DOHH2 (cell line): Measurements from ENCODE around the gene MRPS18B.

ENCODE experiments used
- H3F3A ChIP-seq: fragments of 200-600 bp; sonication (generic), shearing (Covaris generic); 2 replicates; pipeline ENCODE4 v1.6.0; 2016; ENCODE audit warnings: antibody characterized with exemption, mild to moderate bottlenecking; ENCODE audit not compliant: control insufficient read depth, insufficient read depth
- H3K27ac ChIP-seq: fragments of 200-600 bp; sonication (generic); 2 replicates; pipeline ENCODE4 v1.5.1; 2014; ENCODE audit warnings: low read depth, mild to moderate bottlenecking, low read length, moderate library complexity
- H3K27me3 ChIP-seq: fragments of 200-600 bp; sonication (generic); 2 replicates; pipeline ENCODE4 v1.6.1; 2014; ENCODE audit warnings: mild to moderate bottlenecking, low read length, mixed read lengths; ENCODE audit not compliant: control insufficient read depth
- H3K36me3 ChIP-seq: fragments of 200-600 bp; sonication (generic); 2 replicates; pipeline ENCODE4 v1.6.1; 2014; ENCODE audit warnings: mild to moderate bottlenecking, low read length, moderate library complexity, mixed read lengths; ENCODE audit not compliant: control insufficient read depth
- H3K4me1 ChIP-seq: fragments of 200-600 bp; sonication (generic); 2 replicates; pipeline ENCODE4 v1.6.1; 2014; ENCODE audit warnings: mild to moderate bottlenecking, low read length, mixed read lengths; ENCODE audit not compliant: control insufficient read depth
- H3K4me2 ChIP-seq: fragments of 200-600 bp; sonication (generic); 2 replicates; pipeline ENCODE4 v1.6.0; 2014; ENCODE audit warnings: mild to moderate bottlenecking, low read length, moderate library complexity
- H3K4me3 ChIP-seq: fragments of 200-600 bp; sonication (generic); 2 replicates; pipeline ENCODE4 v1.5.1; 2014; ENCODE audit warnings: mild to moderate bottlenecking, low read length, mixed read lengths
- H3K79me2 ChIP-seq: fragments of 200-600 bp; sonication (generic); 2 replicates; pipeline ENCODE4 v1.6.1; 2014; ENCODE audit warnings: mild to moderate bottlenecking, low read length, mixed read lengths; ENCODE audit not compliant: control insufficient read depth
- H3K9me2 ChIP-seq: fragments of 200-600 bp; sonication (generic); replicated peaks from 2 replicates; pipeline ENCODE4 v1.6.1; 2014; ENCODE audit warnings: mild to moderate bottlenecking, low read length, mixed read lengths; ENCODE audit not compliant: control insufficient read depth
- H3K9me3 ChIP-seq: fragments of 200-600 bp; sonication (generic); 2 replicates; pipeline ENCODE4 v1.6.1; 2014; ENCODE audit warnings: antibody characterized with exemption, low read length, mixed read lengths; ENCODE audit not compliant: control insufficient read depth, insufficient read depth
- H4K20me1 ChIP-seq: fragments of 200-600 bp; sonication (generic); 2 replicates; pipeline ENCODE4 v1.6.0; 2014; ENCODE audit warnings: low read depth, mild to moderate bottlenecking, antibody characterized with exemption, low read length, moderate library complexity; ENCODE audit not compliant: control insufficient read depth, insufficient read depth
- CTCF ChIP-seq: fragments of 200-600 bp; sonication (generic); IDR thresholded peaks from one replicate; pipeline ENCODE4 v1.5.1; 2014; ENCODE audit warnings: antibody characterized with exemption, mild to moderate bottlenecking, low read depth, low read length; ENCODE audit not compliant: poor library complexity, severe bottlenecking
- EZH2phosphoT487 ChIP-seq: fragments of 200-600 bp; sonication (generic); IDR thresholded peaks from 2 replicates; pipeline ENCODE4 v1.6.1; 2017; ENCODE audit warnings: borderline replicate concordance, mild to moderate bottlenecking, antibody characterized with exemption, low read length, moderate library complexity, mixed read lengths

Gene MRPS18B

DNA sequence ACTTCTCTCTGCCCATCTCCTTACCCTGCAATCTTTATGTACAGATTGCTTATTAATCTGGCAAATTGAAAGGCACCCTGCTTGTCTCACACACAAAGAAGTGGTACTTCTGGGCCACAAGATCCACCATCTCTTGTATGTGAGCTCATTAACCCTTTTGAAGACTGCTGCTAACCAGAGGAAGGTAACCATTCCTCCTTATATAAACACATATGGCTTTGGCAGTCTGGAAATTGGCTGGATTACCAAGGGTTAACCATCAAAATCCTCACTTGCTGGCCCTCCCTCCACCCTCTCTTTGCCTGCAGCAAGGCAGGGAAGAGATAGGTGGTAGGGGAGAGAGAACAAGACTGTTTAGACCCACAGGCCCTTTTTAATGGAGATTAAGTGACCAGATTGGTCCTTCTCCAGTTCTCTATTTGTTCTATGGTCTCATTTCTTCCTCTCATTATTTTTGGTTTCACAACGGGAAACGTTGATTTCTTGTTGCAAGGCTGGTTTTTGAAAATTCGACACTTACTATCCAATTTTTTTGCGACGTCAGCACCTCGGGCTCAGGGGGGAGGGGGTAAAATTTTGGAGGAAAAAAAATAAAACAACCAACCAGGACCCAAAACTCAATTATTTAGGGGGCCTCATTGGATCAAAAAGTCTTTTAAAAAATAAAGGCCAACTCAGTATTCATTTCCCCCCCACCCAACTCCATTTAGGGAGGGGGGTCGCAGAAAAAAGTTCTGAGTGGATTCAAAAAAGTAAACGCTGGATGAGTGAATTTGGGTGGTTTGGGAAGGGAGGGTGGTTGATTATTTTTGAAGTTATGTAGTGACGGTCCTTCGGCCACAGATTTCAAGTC, 1.5 kb upstream of the MRPS18B start:
- H3F3A ChIP-seq, result peaks cover 36% of the 10 kb centered on the region
- peak overlapping the region; percentile 89 for H3K27ac ChIP-seq
- peaks cover 84% of the 10 kb centered on the region for H3K79me2 ChIP-seq
- H3K9me3 ChIP-seq, result no peaks in the 10 kb centered on the region
- peaks cover 41% of the 10 kb centered on the region for H3K4me1 ChIP-seq
- no peaks in the 10 kb centered on the region for H3K9me2 ChIP-seq
- peak overlapping the region; percentile 83 for H3K4me3 ChIP-seq
- peaks cover 81% of the 10 kb centered on the region for H3K36me3 ChIP-seq
- no peaks in the 10 kb centered on the region for H3K27me3 ChIP-seq
- peak overlapping the region; percentile 96 for H3K4me2 ChIP-seq
- H4K20me1 ChIP-seq, result peaks cover 26% of the 10 kb centered on the region
- TF ChIP-seq CTCF, result no peak
- TF ChIP-seq EZH2phosphoT487, result no peak

GRCh38 chr6:30616811-30617564, 652 bp upstream of the MRPS18B start, which contains the start of gene PPP1R10:
Gene PPP1R10, minus strand, starts transcription at chr6:30617243. Its CDS starts 7,299 bp downstream, at chr6:30609944.
- no peaks in the 10 kb centered on the region for H3K27me3 ChIP-seq
- peaks cover 36% of the 10 kb centered on the region for H3F3A ChIP-seq
- peaks cover 80% of the 10 kb centered on the region for H3K36me3 ChIP-seq
- peaks cover 79% of the 10 kb centered on the region for H3K79me2 ChIP-seq
- H3K4me2 ChIP-seq, result peak within 1 kb of the TSS; percentile 96
- peaks cover 25% of the 10 kb centered on the region for H4K20me1 ChIP-seq
- H3K9me2 ChIP-seq, result no peaks in the 10 kb centered on the region
- peak within 1 kb of the TSS; percentile 83 for H3K4me3 ChIP-seq
- H3K9me3 ChIP-seq, result no peaks in the 10 kb centered on the region
- H3K4me1 ChIP-seq, result peaks cover 40% of the 10 kb centered on the region
- TF ChIP-seq CTCF (no peak), EZH2phosphoT487 (no peak)
- peak within 1 kb of the TSS; percentile 89 for H3K27ac ChIP-seq

DNA sequence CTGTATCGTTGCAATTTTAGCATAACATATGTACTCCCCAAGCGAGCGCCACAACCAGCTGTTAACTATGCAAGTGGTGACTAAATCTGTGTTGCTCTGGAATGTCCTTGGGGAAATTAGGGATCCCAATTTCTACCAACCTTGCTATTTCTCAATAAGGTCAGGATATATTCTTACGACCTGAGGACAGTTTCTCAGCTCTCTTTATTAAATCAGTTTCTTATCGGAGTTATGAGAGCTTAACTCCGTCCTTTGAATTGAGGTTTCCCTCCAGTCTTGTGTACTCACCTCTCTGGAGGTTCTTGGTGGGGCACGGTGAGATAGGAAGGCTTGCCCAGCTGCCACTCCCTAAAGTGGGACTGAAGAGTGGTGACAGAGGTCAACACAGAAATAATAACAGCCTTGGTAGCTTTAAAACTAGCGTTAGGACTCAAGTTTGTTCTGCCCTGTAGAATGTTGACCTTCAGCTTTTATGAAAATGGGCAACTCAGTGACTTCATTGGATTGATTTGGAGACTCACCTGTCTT, 694 bp downstream of the MRPS18B start:
- peaks cover 27% of the 10 kb centered on the region for H3F3A ChIP-seq
- peak overlapping the region; percentile 89 for H3K27ac ChIP-seq
- peaks cover 80% of the 10 kb centered on the region for H3K36me3 ChIP-seq
- no peak for TF ChIP-seq CTCF
- peaks cover 27% of the 10 kb centered on the region for H3K4me1 ChIP-seq
- peak overlapping the region; percentile 83 for H3K4me3 ChIP-seq
- H3K27me3 ChIP-seq, result no peaks in the 10 kb centered on the region
- peaks cover 65% of the 10 kb centered on the region for H3K79me2 ChIP-seq
- no peaks in the 10 kb centered on the region for H3K9me2 ChIP-seq
- H4K20me1 ChIP-seq, result peaks cover 23% of the 10 kb centered on the region
- H3K9me3 ChIP-seq, result no peaks in the 10 kb centered on the region
- H3K4me2 ChIP-seq, result peak overlapping the region; percentile 91
